H9 (cell line): ENCODE measurements around the gene RAB6A. TPM values are rescaled to one million over a fixed set of nuclear protein-coding genes. Genes with fewer than 3 reads are reported as not detected.

Source experiments
- DNase-seq: peaks from one replicate; pipeline ENCODE4 v3.0.0-alpha.2; 2017
- H2AFZ ChIP-seq: one replicate; pipeline ENCODE4 v1.6.1; 2013; ENCODE audit warnings: mild to moderate bottlenecking, low read length, control low read depth, moderate library complexity
- H2AK5ac ChIP-seq: 2 replicates; pipeline ENCODE4 v1.6.1; 2013; ENCODE audit warnings: low read length, control low read depth, mixed read lengths; ENCODE audit not compliant: insufficient read length
- H2BK120ac ChIP-seq: one replicate; pipeline ENCODE4 v1.6.1; 2013; ENCODE audit warnings: low read depth, mild to moderate bottlenecking, low read length, control low read depth, inconsistent platforms; ENCODE audit not compliant: poor library complexity, severe bottlenecking
- H2BK12ac ChIP-seq: 2 replicates; pipeline ENCODE4 v1.6.1; 2013; ENCODE audit warnings: low read length, control low read depth, mixed read lengths, low read depth; ENCODE audit not compliant: insufficient read length
- H2BK15ac ChIP-seq: 2 replicates; pipeline ENCODE4 v1.6.1; 2013; ENCODE audit warnings: low read depth, low read length, control low read depth
- H2BK20ac ChIP-seq: one replicate; pipeline ENCODE4 v1.6.1; 2013; ENCODE audit warnings: low read depth, mild to moderate bottlenecking, low read length, control low read depth, inconsistent platforms; ENCODE audit not compliant: poor library complexity, severe bottlenecking
- H2BK5ac ChIP-seq: 2 replicates; pipeline ENCODE4 v1.6.1; 2013; ENCODE audit warnings: low read length, control low read depth, mixed read lengths; ENCODE audit not compliant: insufficient read length
- H3K14ac ChIP-seq: 2 replicates; pipeline ENCODE4 v1.6.1; 2013; ENCODE audit warnings: low read length, control low read depth; ENCODE audit not compliant: insufficient read depth
- H3K18ac ChIP-seq: 2 replicates; pipeline ENCODE4 v1.6.1; 2013; ENCODE audit warnings: low read depth, mild to moderate bottlenecking, mixed read lengths, low read length, control low read depth; ENCODE audit not compliant: insufficient read length
- H3K23ac ChIP-seq: 2 replicates; pipeline ENCODE4 v1.6.1; 2013; ENCODE audit warnings: low read length, control low read depth, mixed read lengths, low read depth; ENCODE audit not compliant: insufficient read length
- H3K23me2 ChIP-seq: 2 replicates; pipeline ENCODE4 v1.6.1; 2013; ENCODE audit warnings: low read depth, mild to moderate bottlenecking, mixed read lengths, low read length, control low read depth; ENCODE audit not compliant: insufficient read length, poor library complexity, severe bottlenecking
- H3K27ac ChIP-seq: 2 replicates; pipeline ENCODE4 v1.5.1; 2013; ENCODE audit warnings: low read length, control low read depth, mixed read lengths, low read depth; ENCODE audit not compliant: insufficient read length
- H3K27me3 ChIP-seq: 2 replicates; pipeline ENCODE4 v1.6.1; 2013; ENCODE audit warnings: low read length, control low read depth, inconsistent platforms; ENCODE audit not compliant: insufficient read depth
- H3K4ac ChIP-seq: 2 replicates; pipeline ENCODE4 v1.6.1; 2013; ENCODE audit warnings: low read depth, mild to moderate bottlenecking, control low read depth, inconsistent platforms, low read length, moderate library complexity
- H3K4me1 ChIP-seq: 2 replicates; pipeline ENCODE4 v1.6.1; 2013; ENCODE audit warnings: low read length, control low read depth, inconsistent platforms; ENCODE audit not compliant: insufficient read depth
- H3K4me2 ChIP-seq: 2 replicates; pipeline ENCODE4 v1.6.1; 2013; ENCODE audit warnings: low read length, control low read depth, mixed read lengths; ENCODE audit not compliant: insufficient read length, insufficient read depth
- H3K56ac ChIP-seq: 2 replicates; pipeline ENCODE4 v1.6.1; 2013; ENCODE audit warnings: low read depth, mild to moderate bottlenecking, mixed read lengths, low read length, control low read depth; ENCODE audit not compliant: insufficient read length
- H3K79me1 ChIP-seq: 2 replicates; pipeline ENCODE4 v1.6.1; 2013; ENCODE audit warnings: low read depth, mild to moderate bottlenecking, moderate library complexity, low read length, control low read depth, inconsistent platforms; ENCODE audit not compliant: insufficient read depth, poor library complexity, severe bottlenecking
- H3K79me2 ChIP-seq: 2 replicates; pipeline ENCODE4 v1.6.1; 2013; ENCODE audit warnings: low read length, control low read depth, inconsistent platforms; ENCODE audit not compliant: insufficient read depth
- H3K9ac ChIP-seq: 2 replicates; pipeline ENCODE4 v1.6.1; 2013; ENCODE audit warnings: low read length, control low read depth, mixed read lengths; ENCODE audit not compliant: insufficient read length; ENCODE audit errors: extremely low read depth
- H3K9me3 ChIP-seq: one replicate; pipeline ENCODE4 v1.6.1; 2013; ENCODE audit warnings: low read depth, low read length, inconsistent platforms; ENCODE audit not compliant: control insufficient read depth
- H3T11ph ChIP-seq: one replicate; pipeline ENCODE4 v1.6.1; 2013; ENCODE audit warnings: mild to moderate bottlenecking, low read length, control low read depth, inconsistent platforms
- H4K20me1 ChIP-seq: one replicate; pipeline ENCODE4 v1.6.1; 2013; ENCODE audit not compliant: control insufficient read depth, insufficient read length, insufficient read depth
- H4K5ac ChIP-seq: 2 replicates; pipeline ENCODE4 v1.6.1; 2013; ENCODE audit warnings: low read depth, mild to moderate bottlenecking, mixed read lengths, low read length, control low read depth; ENCODE audit not compliant: insufficient read length
- H4K8ac ChIP-seq: replicated peaks from 2 replicates; pipeline ENCODE4 v1.6.1; 2013; ENCODE audit warnings: low read length, control low read depth, mixed read lengths, low read depth; ENCODE audit not compliant: insufficient read length
- H4K91ac ChIP-seq: 2 replicates; pipeline ENCODE4 v1.6.1; 2013; ENCODE audit warnings: low read depth, mild to moderate bottlenecking, moderate library complexity, mixed read lengths, low read length, control low read depth; ENCODE audit not compliant: insufficient read length
- H3K27ac Mint-ChIP-seq, 3 experiments: 2 replicates in 2 of 3; 3 replicates in 1 of 3; pipeline ENCODE4 v1.8.0; 2020 to 2021; ENCODE audit warnings: mixed read lengths in 3 of 3, mild to moderate bottlenecking in 1 of 3, moderate library complexity in 1 of 3
- H3K27me3 Mint-ChIP-seq: 2 replicates; pipeline ENCODE4 v1.8.0; 2021; ENCODE audit warnings: low read depth, mild to moderate bottlenecking, moderate library complexity, mixed read lengths
- H3K36me3 Mint-ChIP-seq, 3 experiments: 2 replicates in 2 of 3; 3 replicates in 1 of 3; pipeline ENCODE4 v1.8.0; 2020 to 2021; ENCODE audit warnings: low read depth in 3 of 3, mixed read lengths in 3 of 3; ENCODE audit not compliant: insufficient read depth in 1 of 3
- H3K4me1 Mint-ChIP-seq, 2 experiments: 2 replicates each; pipeline ENCODE4 v1.8.0; 2020; ENCODE audit warnings: mixed read lengths in 2 of 2
- H3K4me3 Mint-ChIP-seq, 2 experiments: 2 replicates in 1 of 2; 3 replicates in 1 of 2; pipeline ENCODE4 v1.8.0; 2020 to 2021; ENCODE audit warnings: mild to moderate bottlenecking in 2 of 2, mixed read lengths in 2 of 2, moderate library complexity in 1 of 2
- H3K9me3 Mint-ChIP-seq, 2 experiments: 2 replicates in 1 of 2; 3 replicates in 1 of 2; pipeline ENCODE4 v1.8.0; 2020; ENCODE audit warnings: mild to moderate bottlenecking in 2 of 2, mixed read lengths in 2 of 2, moderate library complexity in 1 of 2
- CTCF ChIP-seq: fragments of 200-600 bp; sonication (generic); conservative IDR thresholded peaks from 3 replicates; pipeline ENCODE4 v1.8.0; 2021; ENCODE audit warnings: antibody characterized with exemption, mild to moderate bottlenecking
- WGBS: extraction: QIAGEN DNeasy Blood & Tissue Kit; methylation state at CpG from one replicate; pipeline ENCODE4 v1.1.7; 2013; ENCODE audit warnings: missing lambda C conversion rate, low lambda C conversion rate, mixed read lengths; ENCODE audit not compliant: insufficient read length; ENCODE audit errors: extremely low coverage; 5-methylcytosine and 5-hydroxymethylcytosine counted together
- total RNA-seq: library from RNA; stranded (reverse); gene quantifications from 2 replicates; pipeline ENCODE4 v1.2.1, GENCODE V29; 2021

RAB6A gene
- total RNA-seq, 1 experiment from 2014 or later, result 72.8 TPM

DNA sequence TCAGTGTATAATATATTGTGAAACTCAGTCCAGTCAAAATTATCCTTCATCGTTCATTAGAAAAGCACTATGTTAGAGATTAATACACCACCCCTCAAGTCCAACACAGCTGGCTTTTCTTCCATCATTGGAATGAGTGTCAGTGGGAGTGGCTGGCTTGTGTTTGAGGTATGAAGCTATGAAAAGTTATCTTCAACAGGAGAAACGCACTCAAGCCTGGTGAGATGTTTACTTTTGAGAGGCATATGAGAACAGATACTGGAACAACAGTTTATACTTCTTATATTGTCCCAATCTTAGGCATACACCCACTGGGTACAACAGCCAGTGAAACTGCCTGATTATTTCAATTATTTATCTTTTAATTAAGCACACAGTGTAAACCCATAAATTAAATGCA, 80.2 kb downstream of the RAB6A start:
- Histone ChIP-seq H4K8ac (no peak overlapping the region), H2BK120ac (no peak overlapping the region), H3T11ph (no peak overlapping the region), H3K27me3 (no peaks in the 10 kb centered on the region), H3K4me1 (no peaks in the 10 kb centered on the region), H3K79me1 (no peaks in the 10 kb centered on the region), H2BK12ac (no peak overlapping the region), H2BK5ac (no peak overlapping the region), H3K4ac (no peak overlapping the region), H3K4me2 (no peak overlapping the region), H3K27ac (no peak overlapping the region), H3K18ac (no peak overlapping the region), H4K5ac (no peak overlapping the region), H3K9me3 (no peaks in the 10 kb centered on the region), H2BK20ac (no peak overlapping the region), H3K23me2 (no peaks in the 10 kb centered on the region), H3K79me2 (no peaks in the 10 kb centered on the region), H3K23ac (no peak overlapping the region), H4K20me1 (peaks cover 2% of the 10 kb centered on the region), H3K14ac (no peak overlapping the region), H3K9ac (no peak overlapping the region), H4K91ac (no peak overlapping the region), H2BK15ac (no peak overlapping the region), H3K56ac (no peak overlapping the region), H2AK5ac (no peak overlapping the region), H2AFZ (no peak overlapping the region)
- Mint-ChIP-seq H3K36me3 (peaks cover 1 to 28% (median 23%) of the 10 kb centered on the region in 3 experiments; a peak in 5 of 7 replicates), H3K9me3 (no peaks in the 10 kb centered on the region), H3K4me3 (no peak overlapping the region), H3K27ac (no peak overlapping the region), H3K27me3 (no peaks in the 10 kb centered on the region), H3K4me1 (peaks cover 2 to 4% of the 10 kb centered on the region in 2 experiments; a peak in 1 of 4 replicates)
- no peak for DNase-seq
- no peak for TF ChIP-seq CTCF
- no CpG with 5 or more reads among the region's 2 CpGs for WGBS
